GM12874 (cell line): ENCODE measurements around the gene PBX2.

Experiments used
- TF ChIP-seq, protein P1 (sequence below): IDR thresholded peaks from 2 replicates; pipeline ENCODE4 v1.5.1; 2011; ENCODE audit warnings: low read depth, mild to moderate bottlenecking, control low read depth, low read length, moderate library complexity; ENCODE audit not compliant: insufficient read depth

The PBX2 gene

DNA sequence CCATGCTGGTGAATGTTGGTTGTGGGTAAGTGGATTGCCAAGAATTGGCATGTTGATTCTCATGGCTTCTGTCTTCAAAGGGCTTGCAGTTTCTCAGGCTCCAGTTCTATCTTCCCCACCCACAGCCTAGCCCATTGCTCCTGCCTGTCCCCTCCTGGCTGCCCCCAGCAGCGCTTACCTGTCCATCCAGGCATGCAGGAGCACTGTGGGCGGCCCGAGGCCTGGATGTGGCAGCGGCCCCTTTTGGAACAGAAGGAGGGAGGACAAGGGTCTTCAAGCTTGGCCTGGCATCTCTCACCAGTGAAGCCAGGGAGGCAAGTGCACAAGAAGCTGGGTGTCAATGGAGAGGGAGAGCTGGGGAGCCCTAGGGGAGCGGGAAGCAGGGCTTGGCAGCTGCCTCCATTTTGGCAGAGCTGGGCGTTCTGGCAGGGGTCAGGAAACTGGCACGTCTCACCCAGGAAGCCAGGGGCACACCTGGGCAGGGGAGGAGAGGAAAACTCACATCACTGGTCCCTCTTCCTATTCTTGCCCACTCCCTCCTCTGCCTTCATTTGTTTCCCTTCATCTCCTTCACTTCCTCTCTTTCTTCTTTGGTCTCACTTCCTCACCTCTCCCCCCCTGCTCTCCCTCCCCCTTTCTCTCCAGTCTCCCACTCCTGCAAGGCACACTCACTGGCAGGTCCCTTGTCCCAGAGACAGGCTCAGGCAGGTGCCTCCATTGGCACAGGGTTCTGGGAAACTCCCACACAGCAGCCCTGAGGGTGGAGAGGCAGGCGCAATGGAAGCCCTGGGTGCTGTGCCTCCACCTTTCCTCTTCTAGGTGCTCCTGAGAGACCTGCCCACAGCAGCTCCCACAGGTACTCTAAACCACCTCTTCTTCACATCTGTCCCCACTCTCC lies 32.6 kb upstream of the PBX2 start:
- TF ChIP-seq, protein P1, sequence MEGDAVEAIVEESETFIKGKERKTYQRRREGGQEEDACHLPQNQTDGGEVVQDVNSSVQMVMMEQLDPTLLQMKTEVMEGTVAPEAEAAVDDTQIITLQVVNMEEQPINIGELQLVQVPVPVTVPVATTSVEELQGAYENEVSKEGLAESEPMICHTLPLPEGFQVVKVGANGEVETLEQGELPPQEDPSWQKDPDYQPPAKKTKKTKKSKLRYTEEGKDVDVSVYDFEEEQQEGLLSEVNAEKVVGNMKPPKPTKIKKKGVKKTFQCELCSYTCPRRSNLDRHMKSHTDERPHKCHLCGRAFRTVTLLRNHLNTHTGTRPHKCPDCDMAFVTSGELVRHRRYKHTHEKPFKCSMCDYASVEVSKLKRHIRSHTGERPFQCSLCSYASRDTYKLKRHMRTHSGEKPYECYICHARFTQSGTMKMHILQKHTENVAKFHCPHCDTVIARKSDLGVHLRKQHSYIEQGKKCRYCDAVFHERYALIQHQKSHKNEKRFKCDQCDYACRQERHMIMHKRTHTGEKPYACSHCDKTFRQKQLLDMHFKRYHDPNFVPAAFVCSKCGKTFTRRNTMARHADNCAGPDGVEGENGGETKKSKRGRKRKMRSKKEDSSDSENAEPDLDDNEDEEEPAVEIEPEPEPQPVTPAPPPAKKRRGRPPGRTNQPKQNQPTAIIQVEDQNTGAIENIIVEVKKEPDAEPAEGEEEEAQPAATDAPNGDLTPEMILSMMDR = no peak

DNA sequence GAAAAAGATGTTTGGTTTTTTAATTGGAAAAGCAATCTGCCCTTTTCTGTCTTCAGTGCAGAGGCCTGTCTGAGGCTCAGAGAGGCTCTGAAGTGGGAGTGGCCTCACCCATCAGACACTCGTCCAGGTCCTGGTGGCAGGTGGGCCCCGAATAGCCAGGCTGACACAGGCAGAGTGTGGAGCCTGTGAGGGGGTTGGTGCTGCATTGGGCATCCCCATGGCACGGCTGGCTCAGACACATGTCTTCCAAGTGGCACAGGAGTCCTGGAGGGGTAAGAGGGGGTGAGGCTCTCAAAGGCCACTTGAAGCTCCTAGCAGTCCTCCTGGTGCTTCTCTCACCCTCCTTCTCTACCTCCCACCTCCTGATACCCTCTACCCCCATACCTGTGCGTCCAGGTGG lies 30.0 kb upstream of the PBX2 start:
- TF ChIP-seq, protein P1 = no peak

DNA sequence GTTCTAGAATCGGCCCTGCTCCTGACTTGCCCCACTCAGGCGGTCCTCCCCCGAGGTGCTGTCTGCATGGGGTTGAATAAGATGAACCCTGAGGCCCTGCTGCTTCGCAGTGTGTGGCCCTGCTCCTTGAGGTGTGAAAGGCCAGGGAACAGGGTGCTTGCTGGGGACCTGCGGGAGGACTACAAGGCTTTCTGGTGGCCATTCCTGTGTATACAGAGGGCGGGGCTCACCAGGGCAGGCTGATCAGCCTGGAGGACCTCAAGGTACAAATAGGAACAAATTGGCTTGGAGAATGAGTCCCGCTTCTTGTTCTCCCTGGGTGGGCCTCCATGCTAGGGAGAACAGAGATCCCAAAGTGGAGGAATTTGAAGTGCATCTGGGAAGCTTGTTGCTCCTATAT lies 28.2 kb upstream of the PBX2 start:
- TF ChIP-seq, protein P1 = no peak

DNA sequence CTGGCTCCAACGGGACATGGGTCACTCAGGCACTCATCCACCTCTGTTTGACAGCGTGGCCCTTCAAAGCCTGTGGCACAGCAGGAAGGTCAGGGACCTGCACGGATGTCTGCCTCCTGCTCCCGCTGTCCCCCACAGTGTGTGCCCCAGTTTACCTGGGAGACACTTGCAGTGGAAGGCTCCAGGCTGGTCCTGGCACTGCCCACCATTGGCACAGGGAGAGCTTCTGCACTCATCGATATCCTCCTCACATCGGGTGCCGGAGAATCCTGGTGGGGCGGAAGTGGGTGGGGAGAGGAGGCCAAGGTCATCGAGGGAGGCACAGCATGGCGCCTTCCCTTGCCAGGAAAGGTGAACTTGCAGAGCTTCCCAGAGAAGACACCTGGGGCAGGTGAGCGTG lies 27.0 kb upstream of the PBX2 start:
- TF ChIP-seq, protein P1 = no peak

DNA sequence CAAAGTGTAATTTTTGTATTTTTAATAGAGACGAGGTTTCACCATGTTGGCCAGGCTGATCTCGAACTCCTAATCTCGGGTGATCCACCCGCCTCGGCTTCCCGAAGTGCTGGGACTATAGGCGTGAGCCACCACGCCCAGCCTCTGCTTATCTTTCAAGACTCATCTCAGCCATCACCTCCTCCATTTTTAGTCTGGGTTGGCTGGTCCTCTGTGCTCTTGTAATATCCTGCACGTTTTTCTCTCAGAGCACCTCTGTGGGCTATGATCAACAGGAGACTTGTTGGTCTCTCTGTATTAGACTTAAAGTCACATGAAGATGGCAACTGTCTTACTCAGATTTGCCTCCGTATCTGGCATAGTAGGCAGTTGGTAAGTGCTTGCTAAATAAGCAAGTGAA lies 26.3 kb upstream of the PBX2 start:
- TF ChIP-seq, protein P1 = no peak

DNA sequence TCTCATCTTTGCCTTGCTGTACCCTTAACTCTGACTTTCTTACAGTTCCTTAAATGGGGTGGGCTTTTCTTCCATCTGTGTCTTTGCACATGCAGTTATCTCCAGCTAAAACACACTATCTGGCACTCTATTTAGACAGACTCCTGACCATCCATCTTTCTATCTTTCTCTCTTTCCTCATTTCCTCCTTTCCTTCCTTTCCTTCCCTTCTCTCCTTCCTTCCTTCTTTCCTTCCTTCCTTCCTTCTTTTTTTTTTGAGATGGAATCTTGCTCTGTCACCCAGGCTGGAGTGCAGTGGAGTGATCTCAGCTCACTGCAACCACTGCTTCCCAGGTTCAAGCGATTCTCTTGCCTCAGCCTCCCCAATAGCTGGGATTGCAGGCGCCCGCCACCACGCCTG lies 25.6 kb upstream of the PBX2 start:
- TF ChIP-seq, protein P1 = no peak

DNA sequence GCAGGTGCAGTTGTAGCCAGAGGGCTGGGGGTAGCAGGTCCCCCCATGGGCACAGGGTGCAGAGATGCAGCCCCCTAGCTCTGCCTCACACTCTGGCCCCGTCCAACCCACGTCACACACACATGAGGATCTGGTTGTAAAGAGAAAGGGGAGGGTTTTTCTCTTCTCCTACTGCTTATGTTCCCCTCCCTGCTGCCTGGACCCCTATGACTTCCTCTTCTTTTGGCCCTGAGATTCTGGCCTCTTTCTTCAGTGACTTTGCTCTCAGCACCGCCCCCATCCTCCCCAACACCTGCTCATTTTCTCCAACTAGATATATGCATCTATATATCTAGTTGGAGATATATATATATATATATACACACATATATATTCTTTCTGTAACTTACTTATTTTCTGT lies 24.1 kb upstream of the PBX2 start:
- TF ChIP-seq, protein P1 = no peak
